Suprapubic skin (tissue), 4 donors: ENCODE measurements around the gene ATG16L2. TPM values are rescaled to one million over a fixed set of nuclear protein-coding genes. Genes with fewer than 3 reads are reported as not detected.
A peak's percentile ranks its signal among the peaks of the same experiment; 100 is the strongest.

Experiments used
- DNase-seq, 2 donors: peaks; one replicate each; pipeline ENCODE4 v3.0.0-alpha.2; 2019; ENCODE audit warnings: low spot score in 2 of 2
- H3K27ac ChIP-seq: fragments of 200-600 bp; sonication (generic); one replicate; pipeline ENCODE4 v1.5.1; 2019
- H3K27me3 ChIP-seq: fragments of 200-600 bp; sonication (generic); one replicate; pipeline ENCODE4 v1.5.1; 2019
- H3K36me3 ChIP-seq: fragments of 200-600 bp; sonication (generic); one replicate; pipeline ENCODE4 v1.5.1; 2019
- H3K4me1 ChIP-seq: fragments of 200-600 bp; sonication (generic); one replicate; pipeline ENCODE4 v1.5.1; 2019
- H3K4me3 ChIP-seq: fragments of 200-600 bp; sonication (generic); one replicate; pipeline ENCODE4 v1.5.1; 2019; ENCODE audit warnings: mild to moderate bottlenecking
- H3K9me3 ChIP-seq: fragments of 200-600 bp; sonication (generic); one replicate; pipeline ENCODE4 v1.5.1; 2019
- CTCF ChIP-seq, 2 donors: fragments of 200-600 bp in 1 of 2; fragments of 450-650 bp in 1 of 2; sonication (generic) in 1 of 2; IDR thresholded peaks; one replicate each; pipeline ENCODE4 v1.5.1; 2016 to 2019; ENCODE audit warnings: antibody characterized with exemption in 2 of 2, mild to moderate bottlenecking in 1 of 2, moderate library complexity in 1 of 2
- EP300 ChIP-seq: sonication (generic); formaldehyde crosslinking; IDR thresholded peaks from one replicate; pipeline ENCODE4 v1.6.1; 2017; ENCODE audit warnings: antibody characterized with exemption
- POLR2A ChIP-seq, 2 donors: fragments of 450-650 bp; IDR thresholded peaks; one replicate each; pipeline ENCODE4 v1.6.1; 2017; ENCODE audit warnings: antibody characterized with exemption in 2 of 2, mild to moderate bottlenecking in 2 of 2, moderate library complexity in 2 of 2
- POLR2AphosphoS5 ChIP-seq, 3 donors: sonication (generic); formaldehyde crosslinking; IDR thresholded peaks; one replicate each; pipeline ENCODE4 v1.6.1; 2017; ENCODE audit warnings: antibody characterized with exemption in 3 of 3
- WGBS: methylation state at CpG from one replicate; pipeline ENCODE4 v1.1.5; 2018; 5-methylcytosine and 5-hydroxymethylcytosine counted together
- total RNA-seq, 4 donors: library from RNA; depleted of rRNA; stranded (reverse); fragments of >200 nt; gene quantifications; one replicate each; pipeline ENCODE4 v1.1.0, GENCODE V29; 2016

ATG16L2 gene
- total RNA-seq, 4 donors from 2014 or later = 81.9 to 231 (median 111) TPM

- Histone ChIP-seq H3K27me3 (no peaks in the 10 kb centered on the region), H3K36me3 (peaks cover 24% of the 10 kb centered on the region)
Measured at GRCh38 chr11:72818971-72819370, 4.8 kb downstream of the ATG16L2 start.

GRCh38 chr11:72820439-72821139 lies 6.4 kb downstream of the ATG16L2 start:
- H3K4me1 ChIP-seq = peaks cover 46% of the 10 kb centered on the region
- no peak for DNase-seq
- peak overlapping the region; percentile 48 for H3K4me3 ChIP-seq
- no peak for TF ChIP-seq POLR2AphosphoS5 (IDR thresholded peaks at IDR 0.05)
- TF ChIP-seq EP300 = no peak
- no peak for TF ChIP-seq POLR2A (IDR thresholded peaks at IDR 0.05)
- TF ChIP-seq CTCF (IDR thresholded peaks at IDR 0.05) = no peak
- H3K27me3 ChIP-seq = no peaks in the 10 kb centered on the region
- H3K9me3 ChIP-seq = no peaks in the 10 kb centered on the region
- 63% methylated on average over 11 of the region's 15 CpGs for WGBS
- H3K27ac ChIP-seq = peak overlapping the region; percentile 85
- H3K36me3 ChIP-seq = peaks cover 36% of the 10 kb centered on the region

More at GRCh38 chr11:72818971-72819370, 4.8 kb downstream of the ATG16L2 start:
- H3K9me3 ChIP-seq = no peaks in the 10 kb centered on the region
- H3K4me3 ChIP-seq = no peak overlapping the region
- 73% methylated on average over 4 of the region's 4 CpGs for WGBS
- no peak for TF ChIP-seq EP300
- no peak for TF ChIP-seq POLR2A (IDR thresholded peaks at IDR 0.05)
- TF ChIP-seq CTCF (IDR thresholded peaks at IDR 0.05) = no peak
- no peak for TF ChIP-seq POLR2AphosphoS5 (IDR thresholded peaks at IDR 0.05)
- DNase-seq = no peak
- peaks cover 56% of the 10 kb centered on the region for H3K4me1 ChIP-seq
- peak overlapping the region; percentile 85 for H3K27ac ChIP-seq

GRCh38 chr11:72821221-72821919 lies 7.2 kb downstream of the ATG16L2 start:
- Histone ChIP-seq H3K4me3 (peak overlapping the region; percentile 48), H3K36me3 (peaks cover 43% of the 10 kb centered on the region), H3K27me3 (no peaks in the 10 kb centered on the region), H3K4me1 (peaks cover 38% of the 10 kb centered on the region), H3K27ac (peak overlapping the region; percentile 85), H3K9me3 (no peaks in the 10 kb centered on the region)
- 59% methylated on average over 21 of the region's 50 CpGs for WGBS
- no peak for TF ChIP-seq EP300
- TF ChIP-seq POLR2AphosphoS5 (IDR thresholded peaks at IDR 0.05) = no peak
- TF ChIP-seq CTCF (IDR thresholded peaks at IDR 0.05) = no peak
- no peak for TF ChIP-seq POLR2A (IDR thresholded peaks at IDR 0.05)
- peak in 1 of 2 donors; percentile 75 for DNase-seq

- peaks cover 43% of the 10 kb centered on the region for H3K36me3 ChIP-seq
- peak overlapping the region; percentile 85 for H3K27ac ChIP-seq
- H3K4me3 ChIP-seq = peak overlapping the region; percentile 48
- no peaks in the 10 kb centered on the region for H3K27me3 ChIP-seq
- peak in 2 of 3 donors; percentile 40 to 81 for TF ChIP-seq POLR2AphosphoS5 (IDR thresholded peaks at IDR 0.05)
- TF ChIP-seq CTCF (IDR thresholded peaks at IDR 0.05) = peak in 1 of 2 donors; percentile 32
- no peak for TF ChIP-seq POLR2A (IDR thresholded peaks at IDR 0.05)
- no peak for TF ChIP-seq EP300
- no peaks in the 10 kb centered on the region for H3K9me3 ChIP-seq
- peak in 1 of 2 donors; percentile 90 for DNase-seq
- WGBS = 42% methylated on average over 57 of the region's 82 CpGs
- H3K4me1 ChIP-seq = peaks cover 32% of the 10 kb centered on the region
Measured at GRCh38 chr11:72821920-72822799, 7.9 kb downstream of the ATG16L2 start.
